ENCODE results near the gene THRSP. TPM values are rescaled to one million over a fixed set of nuclear protein-coding genes. Genes with fewer than 3 reads are reported as not detected.
"Not testable (repeated sequence)": the region's sequence is repeated elsewhere in the genome, so short reads cannot be mapped to it uniquely, and the experiment has no call there.

THRSP gene
- total RNA-seq, 1 experiment from 2014 or later: not detected

GRCh38 chr11:78085972-78086371, 22.3 kb downstream of the THRSP start:
- Histone ChIP-seq H3K23me2 (ENCODE audit: insufficient read length, low read depth, low read length, poor library complexity, severe bottlenecking) (no peaks in the 10 kb centered on the region), H3K9me3 (ENCODE audit: control insufficient read depth, low read depth, low read length) (no peaks in the 10 kb centered on the region), H2AFZ (ENCODE audit: low read length) (no peak overlapping the region), H3K9ac (ENCODE audit: extremely low read depth, insufficient read length, low read length) (no peak overlapping the region), H3K79me2 (ENCODE audit: insufficient read depth, low read length) (no peaks in the 10 kb centered on the region), H2BK20ac (ENCODE audit: low read depth, low read length, poor library complexity, severe bottlenecking) (no peak overlapping the region), H4K5ac (ENCODE audit: insufficient read length, low read depth, low read length) (no peak overlapping the region), H3K56ac (ENCODE audit: insufficient read length, low read depth, low read length) (no peak overlapping the region), H2BK15ac (ENCODE audit: low read depth, low read length) (no peak overlapping the region), H3K18ac (ENCODE audit: insufficient read length, low read depth, low read length) (no peak overlapping the region), H3K4me1 (ENCODE audit: insufficient read depth, low read length) (no peaks in the 10 kb centered on the region), H3K27me3 (ENCODE audit: insufficient read depth, low read length) (no peaks in the 10 kb centered on the region), H3K23ac (ENCODE audit: insufficient read length, low read depth, low read length) (no peak overlapping the region), H3K4ac (ENCODE audit: low read depth, low read length) (no peak overlapping the region), H2BK120ac (ENCODE audit: low read depth, low read length, poor library complexity, severe bottlenecking) (no peak overlapping the region), H4K20me1 (ENCODE audit: control insufficient read depth, insufficient read depth, insufficient read length) (no peaks in the 10 kb centered on the region), H4K91ac (ENCODE audit: insufficient read length, low read depth, low read length) (no peak overlapping the region), H4K8ac (replicated peaks; ENCODE audit: insufficient read length, low read depth, low read length) (no peak overlapping the region), H2BK5ac (ENCODE audit: insufficient read length, low read length) (no peak overlapping the region), H3K14ac (ENCODE audit: insufficient read depth, low read length) (no peak overlapping the region), H3T11ph (ENCODE audit: low read length) (no peak overlapping the region), H2BK12ac (ENCODE audit: insufficient read length, low read depth, low read length) (no peak overlapping the region), H3K79me1 (ENCODE audit: insufficient read depth, low read depth, low read length, poor library complexity, severe bottlenecking) (no peaks in the 10 kb centered on the region), H2AK5ac (ENCODE audit: insufficient read length, low read length) (no peak overlapping the region), H3K27ac (ENCODE audit: insufficient read length, low read depth, low read length) (no peak overlapping the region), H3K4me2 (ENCODE audit: insufficient read depth, insufficient read length, low read length) (no peak overlapping the region)
- no peak for TF ChIP-seq CTCF (conservative IDR thresholded peaks at IDR 0.05)
- no peak for DNase-seq
- peaks cover under 1 to 6% of the 10 kb centered on the region in 2 experiments; a peak in 1 of 4 replicates for H3K4me1 Mint-ChIP-seq
- H3K36me3 Mint-ChIP-seq (ENCODE audit: insufficient read depth in 1 of 3, low read depth in 3 of 3): no peaks in the 10 kb centered on the region
- WGBS (ENCODE audit: extremely low coverage, insufficient read length, low lambda C conversion rate): no CpG with 5 or more reads among the region's 3 CpGs
- no peak overlapping the region for H3K4me3 Mint-ChIP-seq
- no peaks in the 10 kb centered on the region; a peak in 1 of 5 replicates for H3K9me3 Mint-ChIP-seq
- H3K27me3 Mint-ChIP-seq (ENCODE audit: low read depth): peaks cover 9% of the 10 kb centered on the region
- no peak overlapping the region for H3K27ac Mint-ChIP-seq

- H4K8ac ChIP-seq (replicated peaks; ENCODE audit: insufficient read length, low read depth, low read length); DNase-seq; H3K36me3 Mint-ChIP-seq (ENCODE audit: insufficient read depth in 1 of 3, low read depth in 3 of 3); H3K4me2 ChIP-seq (ENCODE audit: insufficient read depth, insufficient read length, low read length); H4K20me1 ChIP-seq (ENCODE audit: control insufficient read depth, insufficient read depth, insufficient read length); H2BK20ac ChIP-seq (ENCODE audit: low read depth, low read length, poor library complexity, severe bottlenecking); H3K4ac ChIP-seq (ENCODE audit: low read depth, low read length); H3K9ac ChIP-seq (ENCODE audit: extremely low read depth, insufficient read length, low read length); H2BK15ac ChIP-seq (ENCODE audit: low read depth, low read length); H3K4me1 ChIP-seq (ENCODE audit: insufficient read depth, low read length); H3K27ac Mint-ChIP-seq; H2AFZ ChIP-seq (ENCODE audit: low read length); H3K56ac ChIP-seq (ENCODE audit: insufficient read length, low read depth, low read length); H3T11ph ChIP-seq (ENCODE audit: low read length); H3K18ac ChIP-seq (ENCODE audit: insufficient read length, low read depth, low read length); H3K9me3 ChIP-seq (ENCODE audit: control insufficient read depth, low read depth, low read length); H3K14ac ChIP-seq (ENCODE audit: insufficient read depth, low read length); H4K91ac ChIP-seq (ENCODE audit: insufficient read length, low read depth, low read length); H3K23ac ChIP-seq (ENCODE audit: insufficient read length, low read depth, low read length); H2BK12ac ChIP-seq (ENCODE audit: insufficient read length, low read depth, low read length); H3K79me1 ChIP-seq (ENCODE audit: insufficient read depth, low read depth, low read length, poor library complexity, severe bottlenecking); H3K4me3 Mint-ChIP-seq; H3K4me1 Mint-ChIP-seq; H2AK5ac ChIP-seq (ENCODE audit: insufficient read length, low read length); H2BK120ac ChIP-seq (ENCODE audit: low read depth, low read length, poor library complexity, severe bottlenecking); H3K9me3 Mint-ChIP-seq; H3K27me3 Mint-ChIP-seq (ENCODE audit: low read depth); H4K5ac ChIP-seq (ENCODE audit: insufficient read length, low read depth, low read length); H3K79me2 ChIP-seq (ENCODE audit: insufficient read depth, low read length); H3K23me2 ChIP-seq (ENCODE audit: insufficient read length, low read depth, low read length, poor library complexity, severe bottlenecking); H3K27me3 ChIP-seq (ENCODE audit: insufficient read depth, low read length); H3K27ac ChIP-seq (ENCODE audit: insufficient read length, low read depth, low read length); H2BK5ac ChIP-seq (ENCODE audit: insufficient read length, low read length): not testable (repeated sequence)
- WGBS (ENCODE audit: extremely low coverage, insufficient read length, low lambda C conversion rate): no CpG with 5 or more reads among the region's 6 CpGs
Observed at GRCh38 chr11:78086521-78087074, 22.9 kb downstream of the THRSP start.

All from H9 (cell line).